ENCODE results near the gene COL24A1.
"Not testable (repeated sequence)": the region's sequence is repeated elsewhere in the genome, so short reads cannot be mapped to it uniquely, and the experiment has no call there.

The COL24A1 gene

GRCh38 chr1:86140281-86140880, 16.2 kb downstream of the COL24A1 start:
- no peak overlapping the region for H3K4me2 ChIP-seq
- no peak overlapping the region for H3K27ac ChIP-seq
- H3K9me3 ChIP-seq (replicated peaks in 1 of 11) = no peaks in the 10 kb centered on the region
- no peaks in the 10 kb centered on the region for H4K20me1 ChIP-seq
- H3K4me3 ChIP-seq = no peak overlapping the region
- H3K4me1 ChIP-seq = peaks cover 0 to 27% (median 0%) of the 10 kb centered on the region in 10 experiments; a peak in 6 of 20 replicates
- H3K36me3 ChIP-seq = no peaks in the 10 kb centered on the region
- TF ChIP-seq Cebpa-rat (IDR thresholded peaks at IDR 0.05) = no peak
- no peaks in the 10 kb centered on the region for H3K27me3 ChIP-seq
- no peak overlapping the region for H3K9ac ChIP-seq

GRCh38 chr1:86138746-86139145, 17.8 kb downstream of the COL24A1 start:
- no peak overlapping the region for H3K9ac ChIP-seq
- H3K27ac ChIP-seq = no peak overlapping the region; a peak in 1 of 22 replicates
- H3K36me3 ChIP-seq = no peaks in the 10 kb centered on the region
- H3K9me3 ChIP-seq (replicated peaks in 1 of 11) = no peaks in the 10 kb centered on the region
- TF ChIP-seq Cebpa-rat (IDR thresholded peaks at IDR 0.05) = no peak
- H3K4me3 ChIP-seq = no peak overlapping the region
- H3K4me1 ChIP-seq = peaks cover 0 to 27% (median 0%) of the 10 kb centered on the region in 10 experiments; a peak in 6 of 20 replicates
- no peaks in the 10 kb centered on the region for H4K20me1 ChIP-seq
- no peak overlapping the region for H3K4me2 ChIP-seq
- H3K27me3 ChIP-seq = no peaks in the 10 kb centered on the region

- H3K4me3 ChIP-seq = no peak overlapping the region
- H3K9me3 ChIP-seq (replicated peaks in 1 of 11) = no peaks in the 10 kb centered on the region
- H3K9ac ChIP-seq = no peak overlapping the region
- H3K36me3 ChIP-seq = no peaks in the 10 kb centered on the region
- H3K4me2 ChIP-seq = peak overlapping the region in 5 of 11 experiments; percentile 16 to 63 (median 39); a peak in 8 of 22 replicates
- no peak for TF ChIP-seq Cebpa-rat (IDR thresholded peaks at IDR 0.05)
- peaks cover 0 to 27% (median 0%) of the 10 kb centered on the region in 10 experiments; a peak in 6 of 20 replicates for H3K4me1 ChIP-seq
- peak overlapping the region in 5 of 11 experiments; percentile 7 to 74 (median 54); a peak in 8 of 22 replicates for H3K27ac ChIP-seq
- no peaks in the 10 kb centered on the region for H4K20me1 ChIP-seq
- no peaks in the 10 kb centered on the region for H3K27me3 ChIP-seq
Measured at GRCh38 chr1:86137436-86137835, 19.1 kb downstream of the COL24A1 start.

GRCh38 chr1:86119214-86119764, 37.3 kb downstream of the COL24A1 start:
- Histone ChIP-seq H3K27me3 (no peaks in the 10 kb centered on the region), H3K9ac (no peak overlapping the region), H4K20me1 (no peaks in the 10 kb centered on the region), H3K4me1 (no peaks in the 10 kb centered on the region), H3K9me3 (replicated peaks in 1 of 11) (peaks cover 0 to 6% (median 0%) of the 10 kb centered on the region in 11 experiments; a peak in 2 of 22 replicates), H3K36me3 (no peaks in the 10 kb centered on the region), H3K4me3 (no peak overlapping the region), H3K4me2 (no peak overlapping the region), H3K27ac (no peak overlapping the region)
- peak in 2 of 11 experiments; percentile 29 to 59; a peak in 4 of 22 replicates for TF ChIP-seq Cebpa-rat (IDR thresholded peaks at IDR 0.05)

- no peak overlapping the region for H3K4me3 ChIP-seq
- no peak overlapping the region for H3K4me2 ChIP-seq
- H3K4me1 ChIP-seq = no peaks in the 10 kb centered on the region
- H3K36me3 ChIP-seq = no peaks in the 10 kb centered on the region
- no peak overlapping the region for H3K9ac ChIP-seq
- no peak overlapping the region for H3K27ac ChIP-seq
- peaks cover 0 to 22% (median 0%) of the 10 kb centered on the region in 11 experiments; a peak in 3 of 22 replicates for H3K9me3 ChIP-seq (replicated peaks in 1 of 11)
- H3K27me3 ChIP-seq = no peaks in the 10 kb centered on the region
- no peak for TF ChIP-seq Cebpa-rat (IDR thresholded peaks at IDR 0.05)
- no peaks in the 10 kb centered on the region for H4K20me1 ChIP-seq
Measured at GRCh38 chr1:86114816-86115400, 41.7 kb downstream of the COL24A1 start.

GRCh38 chr1:86114236-86114635, 42.3 kb downstream of the COL24A1 start:
- Histone ChIP-seq H3K9ac (no peak overlapping the region), H3K27ac (no peak overlapping the region), H3K27me3 (no peaks in the 10 kb centered on the region), H3K4me1 (no peaks in the 10 kb centered on the region), H3K9me3 (replicated peaks in 1 of 11) (peaks cover 0 to 15% (median 0%) of the 10 kb centered on the region in 11 experiments; a peak in 1 of 22 replicates), H4K20me1 (no peaks in the 10 kb centered on the region), H3K4me2 (no peak overlapping the region), H3K36me3 (no peaks in the 10 kb centered on the region), H3K4me3 (no peak overlapping the region)
- no peak for TF ChIP-seq Cebpa-rat (IDR thresholded peaks at IDR 0.05)

GRCh38 chr1:86111590-86111989, 45.0 kb downstream of the COL24A1 start:
- not testable (repeated sequence) for H3K27ac ChIP-seq, H3K9ac ChIP-seq, H3K4me1 ChIP-seq, H3K27me3 ChIP-seq, H3K4me2 ChIP-seq, H3K4me3 ChIP-seq, H4K20me1 ChIP-seq, H3K36me3 ChIP-seq
- H3K9me3 ChIP-seq (replicated peaks in 1 of 11) = peaks cover 0 to 15% (median 0%) of the 10 kb centered on the region in 11 experiments; a peak in 1 of 22 replicates

GRCh38 chr1:86110451-86111129, 46.0 kb downstream of the COL24A1 start:
- Histone ChIP-seq H3K4me1 (no peaks in the 10 kb centered on the region), H3K27ac (no peak overlapping the region), H3K27me3 (no peaks in the 10 kb centered on the region), H3K9ac (no peak overlapping the region), H3K4me3 (no peak overlapping the region), H3K4me2 (no peak overlapping the region), H3K36me3 (no peaks in the 10 kb centered on the region), H3K9me3 (replicated peaks in 1 of 11) (peaks cover 0 to 15% (median 0%) of the 10 kb centered on the region in 11 experiments; a peak in 1 of 22 replicates), H4K20me1 (no peaks in the 10 kb centered on the region)
- TF ChIP-seq Cebpa-rat (IDR thresholded peaks at IDR 0.05) = no peak

- Histone ChIP-seq H3K4me3 (no peak overlapping the region), H3K4me1 (no peaks in the 10 kb centered on the region), H3K27me3 (no peaks in the 10 kb centered on the region), H3K4me2 (no peak overlapping the region), H3K9ac (no peak overlapping the region), H3K27ac (no peak overlapping the region), H3K36me3 (no peaks in the 10 kb centered on the region), H3K9me3 (replicated peaks in 1 of 11) (peaks cover 0 to 4% (median 0%) of the 10 kb centered on the region in 11 experiments; a peak in 1 of 22 replicates), H4K20me1 (no peaks in the 10 kb centered on the region)
- TF ChIP-seq Cebpa-rat (IDR thresholded peaks at IDR 0.05) = no peak
Measured at GRCh38 chr1:86105533-86105866, 51.1 kb downstream of the COL24A1 start.
